Astrocyte of the spinal cord (primary cell): ENCODE data around the gene RSAD1.
A peak's percentile ranks its signal among the peaks of the same experiment; 100 is the strongest.

Source experiments
- DNase-seq: peaks from one replicate; pipeline ENCODE4 v3.0.0; 2011; ENCODE audit warnings: low read depth, low spot score
- H3K4me3 ChIP-seq: 2 replicates; pipeline ENCODE4 v1.5.1; 2011; ENCODE audit warnings: low read depth, mild to moderate bottlenecking, low read length, moderate library complexity
- CTCF ChIP-seq: IDR thresholded peaks from 2 replicates; pipeline ENCODE4 v1.5.1; 2012; ENCODE audit warnings: low read depth, mild to moderate bottlenecking, low read length, inconsistent platforms
- in situ Hi-C: cut with HindIII; loops from 2 replicates; pipeline ENCODE4 v1.10.0; 2017; ENCODE audit warnings: low sequenced_read_pairs

Gene RSAD1

GRCh38 chr17:50508573-50509460 lies 30.2 kb downstream of the RSAD1 start:
- TF ChIP-seq CTCF, result no peak
- in situ Hi-C loops, result no loop called here
- H3K4me3 ChIP-seq, result peak overlapping the region; percentile 43
- no peak for DNase-seq

GRCh38 chr17:50511058-50511457 lies 32.4 kb downstream of the RSAD1 start:
- DNase-seq, result no peak
- TF ChIP-seq CTCF, result no peak
- H3K4me3 ChIP-seq, result no peak overlapping the region
- in situ Hi-C loops, result no loop called here

GRCh38 chr17:50513495-50513894 lies 34.8 kb downstream of the RSAD1 start:
- H3K4me3 ChIP-seq, result no peak overlapping the region
- in situ Hi-C loops, result no loop called here
- DNase-seq, result no peak
- no peak for TF ChIP-seq CTCF

- in situ Hi-C loops, result no loop called here
- TF ChIP-seq CTCF, result no peak
- no peak for DNase-seq
- no peak overlapping the region for H3K4me3 ChIP-seq
Measured at GRCh38 chr17:50514388-50514787, 35.7 kb downstream of the RSAD1 start.

- DNase-seq, result peak; percentile 29
- H3K4me3 ChIP-seq, result no peak overlapping the region
- no peak for TF ChIP-seq CTCF
- in situ Hi-C loops, result no loop called here
Measured at GRCh38 chr17:50514936-50515702, 36.5 kb downstream of the RSAD1 start.

GRCh38 chr17:50517011-50517410 lies 38.4 kb downstream of the RSAD1 start:
- no peak overlapping the region for H3K4me3 ChIP-seq
- TF ChIP-seq CTCF, result no peak
- no peak for DNase-seq
- in situ Hi-C loops, result no loop called here
